ENCODE measurements around the gene CCDC150. TPM values are rescaled to one million over a fixed set of nuclear protein-coding genes. Genes with fewer than 3 reads are reported as not detected.

Gene CCDC150
- total and polyA plus RNA-seq, 2 donors (not counting 1 experiment from before 2014, with no cell fraction given) = 0.70 to 4.9 TPM

DNA sequence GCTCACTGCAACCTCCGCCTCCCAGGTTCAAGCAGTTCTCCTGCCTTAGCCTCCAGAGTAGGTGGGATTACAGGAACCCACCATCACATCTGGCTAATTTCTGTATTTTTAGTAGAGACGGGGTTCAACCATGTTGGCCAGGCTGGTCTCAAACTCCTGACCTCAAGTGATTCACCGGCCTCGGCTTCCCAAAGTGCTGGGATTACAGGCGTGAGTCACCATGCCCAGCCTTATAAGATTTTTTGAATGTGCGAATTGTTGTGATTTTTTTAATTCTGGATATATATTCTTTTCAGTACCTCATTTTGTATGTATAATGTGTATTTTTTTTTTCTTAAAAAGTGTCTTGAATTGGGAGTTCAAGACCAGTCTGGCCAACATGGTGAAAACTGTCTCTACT is 42.0 kb upstream of the CCDC150 start:
- Mint-ChIP-seq H3K9me3 (ENCODE audit: insufficient read depth) (no peaks in the 10 kb centered on the region), H3K27ac (no peak overlapping the region)

DNA sequence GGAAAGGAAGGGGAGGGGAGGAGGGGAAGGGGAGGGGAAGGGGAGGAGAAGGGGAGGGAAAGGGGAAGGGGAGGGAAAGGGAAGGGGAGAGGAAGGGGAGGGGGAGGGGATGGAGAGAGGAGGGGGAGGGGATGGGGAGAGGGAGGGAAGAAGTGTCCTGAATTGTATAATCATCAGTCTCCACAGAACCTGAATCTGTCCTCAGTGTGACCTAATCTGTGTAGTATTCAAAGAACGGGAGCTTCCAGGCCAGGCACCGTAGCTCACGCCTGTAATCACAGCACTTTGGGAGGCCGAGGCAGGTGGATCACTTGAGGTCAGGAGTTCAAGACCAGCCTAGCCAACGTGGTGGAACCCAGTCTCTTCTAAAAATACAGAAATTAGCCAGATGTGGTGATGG is 41.1 kb upstream of the CCDC150 start:
- H2AFZ ChIP-seq (ENCODE audit: insufficient read depth, low read depth, low read length, poor library complexity, severe bottlenecking) = no peak overlapping the region
- H4K20me1 ChIP-seq (ENCODE audit: control insufficient read depth, insufficient read depth, low read length, poor library complexity, severe bottlenecking) = no peaks in the 10 kb centered on the region
- H3K79me2 ChIP-seq (ENCODE audit: control insufficient read depth, insufficient read depth, low read length) = no peaks in the 10 kb centered on the region
- TF ChIP-seq, protein P1, sequence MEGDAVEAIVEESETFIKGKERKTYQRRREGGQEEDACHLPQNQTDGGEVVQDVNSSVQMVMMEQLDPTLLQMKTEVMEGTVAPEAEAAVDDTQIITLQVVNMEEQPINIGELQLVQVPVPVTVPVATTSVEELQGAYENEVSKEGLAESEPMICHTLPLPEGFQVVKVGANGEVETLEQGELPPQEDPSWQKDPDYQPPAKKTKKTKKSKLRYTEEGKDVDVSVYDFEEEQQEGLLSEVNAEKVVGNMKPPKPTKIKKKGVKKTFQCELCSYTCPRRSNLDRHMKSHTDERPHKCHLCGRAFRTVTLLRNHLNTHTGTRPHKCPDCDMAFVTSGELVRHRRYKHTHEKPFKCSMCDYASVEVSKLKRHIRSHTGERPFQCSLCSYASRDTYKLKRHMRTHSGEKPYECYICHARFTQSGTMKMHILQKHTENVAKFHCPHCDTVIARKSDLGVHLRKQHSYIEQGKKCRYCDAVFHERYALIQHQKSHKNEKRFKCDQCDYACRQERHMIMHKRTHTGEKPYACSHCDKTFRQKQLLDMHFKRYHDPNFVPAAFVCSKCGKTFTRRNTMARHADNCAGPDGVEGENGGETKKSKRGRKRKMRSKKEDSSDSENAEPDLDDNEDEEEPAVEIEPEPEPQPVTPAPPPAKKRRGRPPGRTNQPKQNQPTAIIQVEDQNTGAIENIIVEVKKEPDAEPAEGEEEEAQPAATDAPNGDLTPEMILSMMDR (IDR thresholded peaks at IDR 0.05) = no peak
- no peak for TF ChIP-seq EZH2 (IDR thresholded peaks at IDR 0.05; ENCODE audit: borderline replicate concordance, insufficient read depth, low read depth, low read length, poor library complexity, severe bottlenecking)
- DNase-seq (no peak), ATAC-seq (ENCODE audit: low read depth) (no peak)
- Mint-ChIP-seq H3K27ac (no peak overlapping the region), H3K9me3 (ENCODE audit: insufficient read depth) (no peaks in the 10 kb centered on the region), H3K27me3 (peaks cover 39% of the 10 kb centered on the region), H3K4me3 (no peak overlapping the region), H3K4me1 (peaks cover 3% of the 10 kb centered on the region)
- intact Hi-C loops (cut with micrococcal nuclease) = no loop called here
- ChIA-PET POLR2A (no interaction called here), CTCF (no interaction called here)
- H3K27me3 ChIP-seq (replicated peaks in 1 of 4; ENCODE audit: control extremely low read depth in 1 of 4, control insufficient read depth in 3 of 4, insufficient read depth in 4 of 4, low read length in 3 of 4) = peaks cover 0 to 30% (median 8%) of the 10 kb centered on the region in 4 experiments
- H3K9ac ChIP-seq (ENCODE audit: low read length) = no peak overlapping the region
- WGBS (ENCODE audit: insufficient coverage) = 94% methylated on average over 4 of the region's 5 CpGs
- no peak overlapping the region for H3K4me2 ChIP-seq (replicated peaks; ENCODE audit: low read depth, low read length, poor library complexity, severe bottlenecking)
- no peaks in the 10 kb centered on the region for H3K36me3 ChIP-seq (replicated peaks in 1 of 2; ENCODE audit: control extremely low read depth in 1 of 2, control insufficient read depth in 1 of 2, extremely low read depth in 1 of 2, insufficient read depth in 2 of 2, low read length in 1 of 2)
- H3K27ac ChIP-seq (ENCODE audit: low read length in 2 of 2) = no peak overlapping the region
- no peak overlapping the region for H3K4me3 ChIP-seq (ENCODE audit: control extremely low read depth in 1 of 5, extremely low read depth in 1 of 5, insufficient read depth in 1 of 5, low read depth in 2 of 5, low read length in 4 of 5)
- H3K4me1 ChIP-seq (ENCODE audit: control insufficient read depth in 2 of 2, insufficient read depth in 2 of 2, low read length in 2 of 2) = peaks cover 3 to 4% of the 10 kb centered on the region in 2 donors
- peaks cover 0 to 2% (median 0%) of the 10 kb centered on the region in 3 donors for H3K9me3 ChIP-seq (ENCODE audit: control extremely low read depth in 1 of 3, control insufficient read depth in 2 of 3, insufficient read depth in 1 of 3, low read length in 2 of 3)

More for the DNA sequence above, 42.0 kb upstream of the CCDC150 start:
- ChIA-PET CTCF (no interaction called here), POLR2A (no interaction called here)
- Histone ChIP-seq H3K4me2 (replicated peaks; ENCODE audit: low read depth, low read length, poor library complexity, severe bottlenecking) (no peak overlapping the region), H3K9ac (ENCODE audit: low read length) (no peak overlapping the region), H3K27me3 (replicated peaks in 1 of 4; ENCODE audit: control extremely low read depth in 1 of 4, control insufficient read depth in 3 of 4, insufficient read depth in 4 of 4, low read length in 3 of 4) (peaks cover 0 to 31% (median 8%) of the 10 kb centered on the region in 4 experiments), H3K4me3 (ENCODE audit: control extremely low read depth in 1 of 5, extremely low read depth in 1 of 5, insufficient read depth in 1 of 5, low read depth in 2 of 5, low read length in 4 of 5) (no peak overlapping the region), H3K4me1 (ENCODE audit: control insufficient read depth in 2 of 2, insufficient read depth in 2 of 2, low read length in 2 of 2) (peaks cover 4 to 5% of the 10 kb centered on the region in 2 donors), H3K27ac (ENCODE audit: low read length in 2 of 2) (no peak overlapping the region), H3K36me3 (replicated peaks in 1 of 2; ENCODE audit: control extremely low read depth in 1 of 2, control insufficient read depth in 1 of 2, extremely low read depth in 1 of 2, insufficient read depth in 2 of 2, low read length in 1 of 2) (no peaks in the 10 kb centered on the region), H2AFZ (ENCODE audit: insufficient read depth, low read depth, low read length, poor library complexity, severe bottlenecking) (no peak overlapping the region), H4K20me1 (ENCODE audit: control insufficient read depth, insufficient read depth, low read length, poor library complexity, severe bottlenecking) (no peaks in the 10 kb centered on the region), H3K9me3 (ENCODE audit: control extremely low read depth in 1 of 3, control insufficient read depth in 2 of 3, insufficient read depth in 1 of 3, low read length in 2 of 3) (peaks cover 0 to 2% (median 0%) of the 10 kb centered on the region in 3 donors), H3K79me2 (ENCODE audit: control insufficient read depth, insufficient read depth, low read length) (no peaks in the 10 kb centered on the region)
- Mint-ChIP-seq H3K4me3 (no peak overlapping the region), H3K4me1 (peaks cover 4% of the 10 kb centered on the region), H3K27me3 (peaks cover 39% of the 10 kb centered on the region)
- 93% methylated on average over 3 of the region's 6 CpGs for WGBS (ENCODE audit: insufficient coverage)
- ATAC-seq (ENCODE audit: low read depth) (no peak), DNase-seq (no peak)
- no peak for TF ChIP-seq EZH2 (IDR thresholded peaks at IDR 0.05; ENCODE audit: borderline replicate concordance, insufficient read depth, low read depth, low read length, poor library complexity, severe bottlenecking)
- TF ChIP-seq, protein P1 (IDR thresholded peaks at IDR 0.05) = no peak
- intact Hi-C loops (cut with micrococcal nuclease) = no loop called here

Measured in B cell (primary cell).